NOMO-1 treated with dmso at 0.1 percent for 144 hours (cell line): ENCODE data around the gene STK38.
"Not testable (repeated sequence)": the region's sequence is repeated elsewhere in the genome, so short reads cannot be mapped to it uniquely, and the experiment has no call there.

Source experiments
- DNase-seq: peaks from one replicate; lab custom pipeline; 2025; ENCODE audit not compliant: unreplicated experiment; lab: John Stamatoyannopoulos, UW

STK38 gene

GRCh38 chr6:36489426-36489825, 57.9 kb downstream of the STK38 start:
- no peak for DNase-seq

GRCh38 chr6:36488221-36488620, 59.1 kb downstream of the STK38 start:
- no peak for DNase-seq

- DNase-seq = no peak
These were observed 59.6 kb downstream of the STK38 start for GRCh38 chr6:36487698-36488097.

- no peak for DNase-seq
These were observed 62.5 kb downstream of the STK38 start for GRCh38 chr6:36484736-36485135.

GRCh38 chr6:36483326-36483725, 64.0 kb downstream of the STK38 start:
- DNase-seq = not testable (repeated sequence)

- no peak for DNase-seq
These were observed 68.0 kb downstream of the STK38 start for GRCh38 chr6:36479256-36479655.

GRCh38 chr6:36478051-36478526, 69.2 kb downstream of the STK38 start:
- peak; percentile 4 for DNase-seq

GRCh38 chr6:36469946-36470345, 77.3 kb downstream of the STK38 start:
- DNase-seq = no peak

- DNase-seq = no peak
These were observed 78.1 kb downstream of the STK38 start for GRCh38 chr6:36469148-36469661.

GRCh38 chr6:36467625-36468024, 79.7 kb downstream of the STK38 start:
- DNase-seq = no peak

- no peak for DNase-seq
These were observed 83.0 kb downstream of the STK38 start for GRCh38 chr6:36464233-36464632.

- DNase-seq = no peak
These were observed 83.6 kb downstream of the STK38 start for GRCh38 chr6:36463676-36464075.

GRCh38 chr6:36461646-36462045, 85.6 kb downstream of the STK38 start:
- DNase-seq = no peak

- DNase-seq = no peak
These were observed 86.4 kb downstream of the STK38 start for GRCh38 chr6:36460916-36461315.

- no peak for DNase-seq
These were observed 87.8 kb downstream of the STK38 start for GRCh38 chr6:36459501-36459900.

GRCh38 chr6:36455486-36456027, 91.7 kb downstream of the STK38 start:
- no peak for DNase-seq

- not testable (repeated sequence) for DNase-seq
These were observed 94.4 kb downstream of the STK38 start for GRCh38 chr6:36452897-36453296.

GRCh38 chr6:36449173-36449572, 98.1 kb downstream of the STK38 start:
- DNase-seq = not testable (repeated sequence)

- DNase-seq = no peak
These were observed 101.7 kb downstream of the STK38 start for GRCh38 chr6:36445621-36446020.

- no peak for DNase-seq
These were observed 102.8 kb downstream of the STK38 start for GRCh38 chr6:36444470-36444869.
